HG03575 (cell line): ENCODE data around the gene SNAPC2.

Source experiments
- ATAC-seq: cut with Tn5 transposase; IDR thresholded peaks from one replicate; pipeline ENCODE4 v1.9.1; 2021; ENCODE audit not compliant: unreplicated experiment, insufficient number of reproducible peaks, low FRiP score; ENCODE audit errors: extremely low read depth

Gene SNAPC2

GRCh38 chr19:7919610-7920518 is at the start of gene SNAPC2:
SNAPC2 (plus strand) TSS chr19:7920338; CDS start chr19:7920367, 29 bp downstream.
- ATAC-seq, result no peak

DNA sequence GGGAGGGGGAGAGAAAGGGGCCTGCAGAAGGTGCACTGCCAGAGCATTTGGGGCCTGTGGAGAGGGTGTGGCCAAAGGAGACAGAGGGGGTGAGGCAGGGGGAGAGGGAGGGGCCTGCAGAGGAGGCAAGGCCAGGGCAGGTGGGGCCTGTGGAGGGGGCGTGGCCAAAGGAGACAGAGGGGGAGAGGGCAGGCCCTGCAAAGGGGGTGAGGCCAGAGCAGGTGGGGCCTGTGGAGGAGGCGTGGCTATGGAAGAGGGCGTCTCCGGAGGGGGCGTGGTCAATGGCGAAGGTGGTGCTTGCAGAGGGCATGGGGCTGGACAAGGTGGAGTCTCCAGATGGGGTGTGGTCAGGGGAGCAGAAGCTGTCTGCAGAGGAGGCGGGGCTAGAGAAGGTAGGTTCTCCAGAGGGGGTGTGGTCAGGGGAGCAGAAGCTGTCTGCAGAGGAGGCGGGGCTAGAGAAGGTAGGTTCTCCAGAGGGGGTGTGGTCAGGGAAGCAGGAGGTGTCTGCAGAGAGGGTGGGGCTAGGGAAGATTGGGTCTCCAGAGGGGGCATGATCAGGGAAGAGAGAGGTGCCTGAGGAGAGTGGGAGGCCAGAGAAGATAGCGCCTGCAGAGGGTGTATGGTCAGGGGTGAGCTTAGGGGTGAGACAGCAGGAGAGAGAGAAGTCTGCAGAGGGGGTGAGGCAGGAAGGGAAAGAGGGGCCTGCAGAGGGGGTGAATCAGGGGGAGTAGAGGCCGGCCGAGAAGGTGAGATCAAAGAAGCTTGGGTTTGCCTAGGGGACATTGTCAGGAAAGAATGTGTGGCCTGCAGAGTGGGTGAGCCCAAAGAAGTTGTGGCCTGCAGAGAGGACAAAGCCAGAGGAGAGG is 49.3 kb upstream of the SNAPC2 start:
- ATAC-seq, result no peak

GRCh38 chr19:7871437-7872305 is 48.5 kb upstream of the SNAPC2 start:
- ATAC-seq, result no peak

- no peak for ATAC-seq
These were observed 47.6 kb upstream of the SNAPC2 start for GRCh38 chr19:7872306-7873204.

GRCh38 chr19:7873304-7874075 is 46.6 kb upstream of the SNAPC2 start:
- ATAC-seq, result no peak

GRCh38 chr19:7874076-7874896 is 45.9 kb upstream of the SNAPC2 start, which contains the start of gene PRR36:
PRR36 (minus strand) TSS chr19:7874390; CDS start chr19:7873689, 701 bp downstream.
- ATAC-seq, result no peak

DNA sequence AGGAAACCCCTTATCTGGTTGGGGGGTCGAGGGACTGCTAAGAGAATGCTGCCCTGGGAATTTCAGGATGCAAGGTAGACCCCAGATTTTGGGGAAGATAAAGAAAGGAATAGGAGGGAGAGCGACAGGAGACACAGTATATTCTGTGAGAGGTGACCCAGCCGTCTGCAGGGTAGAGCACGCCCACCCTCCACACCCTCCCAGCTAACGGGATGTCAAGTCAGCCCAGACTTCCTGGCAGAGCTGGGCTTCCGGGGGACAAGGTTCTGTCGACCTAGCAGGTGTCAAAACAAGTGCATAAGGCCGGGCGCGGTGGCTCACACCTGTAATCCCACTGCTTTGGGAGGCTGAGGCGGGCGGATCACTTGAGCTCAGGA is 45.3 kb upstream of the SNAPC2 start:
- no peak for ATAC-seq

GRCh38 chr19:7877249-7877836 is 42.8 kb upstream of the SNAPC2 start:
- no peak for ATAC-seq

DNA sequence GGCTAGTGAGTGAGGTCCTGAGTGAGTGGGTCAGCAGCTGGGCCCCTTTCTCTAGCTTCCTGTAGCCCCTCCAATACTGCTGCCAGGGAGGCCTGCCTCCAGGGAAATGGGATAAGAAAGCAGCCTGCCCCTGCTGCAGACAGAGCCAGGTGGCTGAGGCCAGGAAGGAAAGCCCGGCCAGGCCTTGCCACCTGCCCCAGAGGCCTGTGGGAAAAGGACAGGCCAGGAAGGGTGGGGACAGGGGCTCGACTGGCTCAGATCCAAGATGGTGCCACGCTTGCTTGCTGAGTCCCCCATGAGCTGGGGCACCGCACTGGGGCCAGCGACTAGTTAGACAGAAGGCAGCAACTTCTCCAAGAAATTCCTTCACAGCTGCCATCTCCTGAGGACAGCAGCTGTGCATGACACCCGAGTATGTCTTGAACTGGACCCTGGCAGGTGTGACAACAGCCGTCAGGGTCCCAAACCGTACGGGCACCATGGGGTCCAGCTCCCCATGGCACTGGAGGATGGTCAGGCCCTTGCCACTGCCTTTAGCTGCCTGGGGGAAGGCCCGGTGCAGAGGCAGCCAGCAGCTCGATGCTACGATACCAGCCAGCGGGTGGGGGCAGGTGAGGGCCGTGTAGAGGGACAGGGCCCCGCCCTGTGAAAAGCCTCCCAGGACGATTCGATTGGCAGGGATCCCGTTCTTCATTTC is 40.9 kb upstream of the SNAPC2 start:
- no peak for ATAC-seq

DNA sequence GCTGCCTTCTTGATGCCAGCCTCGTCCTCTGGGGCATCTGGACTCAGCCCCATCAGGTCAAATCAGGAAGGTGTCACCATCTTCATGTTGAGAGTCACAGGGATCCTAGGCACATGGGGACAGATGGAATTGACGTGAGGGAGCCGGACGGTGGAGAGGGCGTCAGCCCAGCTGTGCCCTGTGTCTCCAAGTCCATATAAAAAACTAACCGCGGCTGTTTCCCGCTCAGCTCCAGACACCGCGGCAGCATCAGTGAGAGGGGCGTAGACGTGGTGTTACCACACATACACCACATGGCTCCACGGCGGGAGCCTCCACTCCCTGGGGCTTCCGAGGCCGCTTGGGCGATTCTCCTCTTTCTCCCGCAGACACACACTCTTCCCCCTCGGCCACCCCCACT is 40.3 kb upstream of the SNAPC2 start:
- ATAC-seq, result no peak

DNA sequence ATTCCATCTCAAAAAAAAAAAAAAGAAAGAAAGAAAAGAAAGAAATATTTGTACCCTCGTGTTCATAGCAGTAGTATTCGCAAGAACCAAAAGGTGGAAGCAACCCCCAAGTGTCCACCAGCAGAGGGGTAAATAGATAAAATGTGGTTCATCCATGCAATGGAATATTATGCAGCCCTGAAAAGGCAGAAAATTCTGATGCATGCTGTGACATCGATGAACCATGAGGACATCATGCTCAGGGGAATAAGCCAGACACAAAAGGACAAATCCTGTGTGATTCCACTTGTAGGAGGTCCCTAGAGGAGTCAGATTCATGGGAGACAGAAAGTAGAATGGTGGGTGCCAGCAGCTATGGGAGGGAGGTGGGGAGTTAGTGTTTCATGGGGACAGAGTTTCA is 38.2 kb upstream of the SNAPC2 start:
- ATAC-seq, result no peak

DNA sequence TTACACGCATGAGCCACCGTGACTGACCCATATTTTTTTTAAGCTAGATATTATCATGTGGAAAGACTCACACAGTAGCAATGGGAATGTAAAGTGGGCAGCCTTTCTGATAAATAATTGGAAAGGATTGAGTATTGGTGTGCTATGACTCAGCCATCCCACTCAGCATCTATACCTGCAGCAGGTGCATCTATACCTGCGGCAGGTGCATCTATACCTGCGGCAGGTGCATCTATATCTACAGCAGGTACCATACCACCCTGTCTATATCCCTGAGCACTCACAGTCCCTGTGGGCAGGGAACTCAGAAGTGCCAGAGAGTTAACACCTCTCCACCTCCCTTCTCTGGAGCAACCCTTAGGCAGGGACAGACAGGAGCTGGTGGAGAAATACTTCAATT is 37.0 kb upstream of the SNAPC2 start:
- ATAC-seq, result no peak

DNA sequence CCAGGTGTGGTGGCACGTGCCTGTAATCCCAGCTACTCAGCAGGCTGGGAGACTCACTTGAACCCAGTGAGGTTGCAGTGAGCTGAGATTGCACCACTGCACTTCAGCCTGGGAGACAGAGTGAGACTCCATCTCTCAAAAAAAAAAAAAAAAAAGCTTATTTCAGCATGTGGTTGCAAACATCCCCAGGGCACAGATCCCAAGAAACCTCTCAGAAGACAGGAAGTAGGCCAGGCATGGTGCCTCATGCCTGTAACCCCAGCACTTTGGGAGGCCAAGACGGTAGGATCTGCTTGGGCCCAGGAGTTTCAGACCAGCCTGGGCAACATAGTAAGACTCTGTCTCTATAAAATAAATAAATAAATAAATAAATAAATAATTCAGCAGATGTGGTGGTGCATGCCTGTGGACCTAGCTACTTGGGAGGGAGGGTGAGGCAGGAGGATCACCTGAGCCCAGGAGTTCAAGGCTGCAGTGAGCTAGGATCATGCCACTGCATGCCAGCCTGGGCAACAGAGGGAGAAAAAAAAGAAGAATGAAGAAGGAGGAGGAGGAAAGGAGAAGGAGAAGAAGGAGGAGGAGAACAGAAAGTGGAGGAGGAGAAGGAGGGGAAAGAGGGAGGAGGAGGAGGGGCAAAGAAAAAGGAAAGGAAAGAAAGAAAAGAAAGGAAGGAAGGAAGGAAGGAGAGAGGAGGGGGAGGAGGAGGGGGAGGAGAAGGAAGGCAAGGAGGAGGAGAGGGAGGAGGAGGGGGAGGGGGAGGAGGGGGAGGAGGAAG is 36.2 kb upstream of the SNAPC2 start:
- no peak for ATAC-seq

- ATAC-seq, result no peak
These were observed 34.3 kb upstream of the SNAPC2 start for GRCh38 chr19:7885818-7886217.
